Erythroblast (primary cell): ENCODE data around the gene SMNDC1.

ENCODE experiments used
- GATA1 ChIP-seq: IDR thresholded peaks from 2 replicates; pipeline ENCODE4 v1.6.1; 2011; ENCODE audit warnings: low read depth, mild to moderate bottlenecking, control low read depth, low read length, moderate library complexity
- POLR2A ChIP-seq: IDR thresholded peaks from 2 replicates; pipeline ENCODE4 v1.6.1; 2011; ENCODE audit warnings: mild to moderate bottlenecking, low read length

GRCh38 chr10:110344622-110345021 lies 39.9 kb upstream of the SMNDC1 start:
- TF ChIP-seq POLR2A (no peak), GATA1 (no peak)
